Type B pancreatic cell (in vitro differentiated cells): ENCODE measurements around the gene PRR5L. TPM values are rescaled to one million over a fixed set of nuclear protein-coding genes. Genes with fewer than 3 reads are reported as not detected.

ENCODE experiments used
- DNase-seq: peaks from one replicate; pipeline ENCODE4 v3.0.0; 2021; ENCODE audit warnings: mixed read lengths; ENCODE audit not compliant: unreplicated experiment; ENCODE audit errors: extremely low spot score
- H3K27ac Mint-ChIP-seq: 2 replicates; pipeline ENCODE4 v1.8.0; 2021; ENCODE audit warnings: mild to moderate bottlenecking, mixed read lengths
- H3K27me3 Mint-ChIP-seq: 2 replicates; pipeline ENCODE4 v1.8.0; 2021; ENCODE audit warnings: mixed read lengths
- H3K36me3 Mint-ChIP-seq: 2 replicates; pipeline ENCODE4 v1.8.0; 2021; ENCODE audit warnings: mixed read lengths
- H3K4me1 Mint-ChIP-seq: one replicate; pipeline ENCODE4 v1.8.0; 2021; ENCODE audit warnings: mixed read lengths; ENCODE audit not compliant: unreplicated experiment
- H3K4me3 Mint-ChIP-seq: 2 replicates; pipeline ENCODE4 v1.8.0; 2021; ENCODE audit warnings: mild to moderate bottlenecking, mixed read lengths
- H3K9me3 Mint-ChIP-seq: 2 replicates; pipeline ENCODE4 v1.8.0; 2021; ENCODE audit warnings: mixed read lengths
- CTCF ChIP-seq: fragments of 200-600 bp; sonication (generic); conservative IDR thresholded peaks from 2 replicates; pipeline ENCODE4 v1.5.0; 2021; ENCODE audit warnings: antibody characterized with exemption, mild to moderate bottlenecking
- total RNA-seq: library from RNA; stranded (reverse); gene quantifications from 2 replicates; pipeline ENCODE4 v1.2.1, GENCODE V29; 2021; ENCODE audit warnings: low replicate concordance

Gene PRR5L
- total RNA-seq, 1 donor from 2014 or later, result 11.0 TPM

GRCh38 chr11:36469063-36469462 lies 173.0 kb downstream of the PRR5L start:
- no peaks in the 10 kb centered on the region for H3K9me3 Mint-ChIP-seq
- H3K27me3 Mint-ChIP-seq, result peaks cover 3% of the 10 kb centered on the region
- H3K27ac Mint-ChIP-seq, result no peak overlapping the region
- H3K36me3 Mint-ChIP-seq, result peaks cover 3% of the 10 kb centered on the region
- peak; percentile 58 for DNase-seq
- peak; percentile 40 for TF ChIP-seq CTCF
- H3K4me3 Mint-ChIP-seq, result no peak overlapping the region
- peaks cover 5% of the 10 kb centered on the region for H3K4me1 Mint-ChIP-seq

DNA sequence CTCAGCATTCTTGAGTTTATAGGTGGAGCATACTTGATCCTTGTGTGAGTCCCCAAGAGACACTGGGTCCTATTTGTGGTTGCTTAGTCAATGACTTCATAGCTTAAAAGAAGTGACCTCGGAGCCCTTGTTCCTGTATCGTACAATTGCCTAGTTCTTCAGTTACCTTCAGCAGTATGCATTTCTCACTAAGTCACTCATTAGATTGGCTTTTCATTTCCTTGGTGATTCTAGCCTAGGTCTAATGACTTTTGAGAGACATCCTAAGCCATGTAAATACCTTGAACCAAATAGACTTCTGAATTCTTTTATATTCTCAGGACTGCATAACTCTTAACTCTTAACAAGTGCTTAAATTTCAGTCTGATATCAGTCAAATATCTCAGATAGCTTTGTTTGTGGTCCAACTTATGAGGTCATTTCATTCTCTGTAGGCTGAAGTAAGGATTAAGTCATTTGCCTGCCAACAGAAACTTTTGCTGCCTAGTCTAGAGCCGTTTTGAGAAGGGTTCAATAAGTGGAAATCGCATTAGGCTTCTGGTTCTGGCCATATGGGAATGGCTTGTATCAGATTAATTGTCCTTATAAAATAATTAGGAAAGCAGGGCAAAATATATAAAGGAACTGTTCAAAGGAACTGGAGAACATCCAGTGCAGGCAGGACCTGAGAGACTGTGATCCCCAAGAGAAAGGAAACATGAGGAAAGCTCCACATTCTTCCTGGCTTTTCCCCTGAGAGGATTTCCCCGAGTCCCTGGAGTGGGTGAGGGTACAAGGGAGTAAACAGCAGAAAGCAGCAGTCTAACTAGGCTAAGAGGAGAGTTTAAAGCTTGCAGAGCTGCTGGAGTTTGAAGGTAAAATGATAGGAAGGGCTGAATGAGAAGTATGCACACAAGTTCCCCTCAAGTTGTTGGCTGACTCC lies 174.1 kb downstream of the PRR5L start:
- Mint-ChIP-seq H3K27ac (no peak overlapping the region), H3K4me1 (peaks cover 5% of the 10 kb centered on the region), H3K4me3 (no peak overlapping the region), H3K9me3 (no peaks in the 10 kb centered on the region), H3K27me3 (peaks cover 3% of the 10 kb centered on the region), H3K36me3 (peaks cover 3% of the 10 kb centered on the region)
- no peak for DNase-seq
- TF ChIP-seq CTCF, result no peak

GRCh38 chr11:36471577-36471976 lies 175.5 kb downstream of the PRR5L start:
- TF ChIP-seq CTCF, result no peak
- H3K4me1 Mint-ChIP-seq, result peaks cover 5% of the 10 kb centered on the region
- no peak overlapping the region for H3K4me3 Mint-ChIP-seq
- H3K36me3 Mint-ChIP-seq, result peaks cover 3% of the 10 kb centered on the region
- H3K27ac Mint-ChIP-seq, result no peak overlapping the region
- no peaks in the 10 kb centered on the region for H3K9me3 Mint-ChIP-seq
- H3K27me3 Mint-ChIP-seq, result peaks cover 3% of the 10 kb centered on the region
- DNase-seq, result no peak

- peaks cover 3% of the 10 kb centered on the region for H3K27me3 Mint-ChIP-seq
- no peak for DNase-seq
- no peak overlapping the region for H3K27ac Mint-ChIP-seq
- peaks cover 3% of the 10 kb centered on the region for H3K36me3 Mint-ChIP-seq
- peaks cover 10% of the 10 kb centered on the region for H3K4me1 Mint-ChIP-seq
- H3K9me3 Mint-ChIP-seq, result no peaks in the 10 kb centered on the region
- TF ChIP-seq CTCF, result no peak
- H3K4me3 Mint-ChIP-seq, result no peak overlapping the region
Measured at GRCh38 chr11:36475192-36475591, 179.1 kb downstream of the PRR5L start.

GRCh38 chr11:36478700-36479329 lies 182.7 kb downstream of the PRR5L start:
- peak; percentile 82 for TF ChIP-seq CTCF
- no peak overlapping the region for H3K27ac Mint-ChIP-seq
- H3K27me3 Mint-ChIP-seq, result no peaks in the 10 kb centered on the region
- no peak overlapping the region for H3K4me3 Mint-ChIP-seq
- H3K9me3 Mint-ChIP-seq, result no peaks in the 10 kb centered on the region
- no peak for DNase-seq
- H3K36me3 Mint-ChIP-seq, result peaks cover 3% of the 10 kb centered on the region
- peaks cover 6% of the 10 kb centered on the region for H3K4me1 Mint-ChIP-seq
